G401.6 (cell line): ENCODE measurements around the gene KRT39.
"Not testable (repeated sequence)": the region's sequence is repeated elsewhere in the genome, so short reads cannot be mapped to it uniquely, and the experiment has no call there.

Source experiments
- FAIRE-seq: peaks from 2 replicates; lab custom pipeline; 2012; peaks lifted over from hg19 to GRCh38; lab: Jason Lieb, UNC

KRT39 gene

GRCh38 chr17:40937384-40937819 lies 29.3 kb downstream of the KRT39 start, which contains the start of gene KRT23:
TSS of gene KRT23 (minus strand) at chr17:40937646. CDS start at chr17:40936603, 1,043 bp downstream.
- no peak for FAIRE-seq

- no peak for FAIRE-seq
Measured at GRCh38 chr17:40936976-40937375, 29.8 kb downstream of the KRT39 start.

GRCh38 chr17:40936437-40936971 lies 30.2 kb downstream of the KRT39 start:
- no peak for FAIRE-seq

GRCh38 chr17:40935624-40936023 lies 31.1 kb downstream of the KRT39 start:
- FAIRE-seq: no peak

GRCh38 chr17:40932608-40933007 lies 34.1 kb downstream of the KRT39 start:
- FAIRE-seq: no peak

- no peak for FAIRE-seq
Measured at GRCh38 chr17:40931311-40931710, 35.4 kb downstream of the KRT39 start.

GRCh38 chr17:40926341-40926740 lies 40.4 kb downstream of the KRT39 start:
- no peak for FAIRE-seq

- FAIRE-seq: no peak
Measured at GRCh38 chr17:40922239-40922638, 44.5 kb downstream of the KRT39 start.

GRCh38 chr17:40921026-40921425 lies 45.7 kb downstream of the KRT39 start:
- FAIRE-seq: no peak

- FAIRE-seq: not testable (repeated sequence)
Measured at GRCh38 chr17:40917116-40917515, 49.6 kb downstream of the KRT39 start.

- FAIRE-seq: no peak
Measured at GRCh38 chr17:40916366-40916765, 50.4 kb downstream of the KRT39 start.

GRCh38 chr17:40915721-40916256 lies 51.0 kb downstream of the KRT39 start:
- FAIRE-seq: no peak

- FAIRE-seq: no peak
Measured at GRCh38 chr17:40915199-40915661, 51.5 kb downstream of the KRT39 start.

- no peak for FAIRE-seq
Measured at GRCh38 chr17:40914075-40914855, 52.5 kb downstream of the KRT39 start.

GRCh38 chr17:40912486-40913210 lies 54.1 kb downstream of the KRT39 start:
- FAIRE-seq: no peak

- no peak for FAIRE-seq
Measured at GRCh38 chr17:40910441-40910841, 56.3 kb downstream of the KRT39 start.

- no peak for FAIRE-seq
Measured at GRCh38 chr17:40909755-40910154, 57.0 kb downstream of the KRT39 start.

- FAIRE-seq: peak; percentile 93
Measured at GRCh38 chr17:40909351-40909750, 57.4 kb downstream of the KRT39 start.
